Measurements from ENCODE around the gene ITCH.
A peak's percentile ranks its signal among the peaks of the same experiment; 100 is the strongest.
"Not testable (repeated sequence)": the region's sequence is repeated elsewhere in the genome, so short reads cannot be mapped to it uniquely, and the experiment has no call there.

The ITCH gene

DNA sequence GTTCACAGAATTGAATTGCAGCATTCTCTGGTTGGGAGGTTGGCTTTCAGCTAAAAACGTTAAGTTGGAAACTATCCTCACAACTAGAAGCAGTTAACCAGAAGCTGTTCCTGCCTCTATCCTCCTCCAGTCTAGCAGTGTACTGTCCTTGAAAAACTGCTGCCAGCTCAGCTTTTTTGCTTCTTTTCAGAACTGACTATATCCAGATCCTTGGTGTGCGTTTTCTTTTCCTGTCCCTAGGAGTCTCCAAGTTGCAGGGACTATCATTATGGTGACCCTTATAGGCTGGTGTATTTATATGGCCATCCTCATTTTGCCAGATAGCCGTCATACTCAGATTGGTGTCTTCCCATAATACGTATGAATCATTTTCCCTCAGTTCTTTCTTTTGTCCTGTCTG, 5.5 kb downstream of the ITCH start:
- Histone ChIP-seq H3K36me3 (ENCODE audit: insufficient read depth, low read length) (peaks cover 47% of the 10 kb centered on the region), H3K4me3 (no peak overlapping the region), H3K9ac (ENCODE audit: insufficient read length) (no peak overlapping the region), H3K9me3 (ENCODE audit: low read depth, low read length) (no peaks in the 10 kb centered on the region), H3K27ac (no peak overlapping the region)
- DNase-seq (ENCODE audit: low read depth, low spot score): no peak
- TF ChIP-seq FOXP2 (optimal IDR thresholded peaks at IDR 0.05; ENCODE audit: control extremely low read depth, extremely low read length, insufficient read depth): no peak
- no peak for TF ChIP-seq EZH2 (IDR thresholded peaks at IDR 0.05)
- no peak for TF ChIP-seq POLR2AphosphoS5 (IDR thresholded peaks at IDR 0.05; ENCODE audit: borderline replicate concordance, low read depth, low read length)

DNA sequence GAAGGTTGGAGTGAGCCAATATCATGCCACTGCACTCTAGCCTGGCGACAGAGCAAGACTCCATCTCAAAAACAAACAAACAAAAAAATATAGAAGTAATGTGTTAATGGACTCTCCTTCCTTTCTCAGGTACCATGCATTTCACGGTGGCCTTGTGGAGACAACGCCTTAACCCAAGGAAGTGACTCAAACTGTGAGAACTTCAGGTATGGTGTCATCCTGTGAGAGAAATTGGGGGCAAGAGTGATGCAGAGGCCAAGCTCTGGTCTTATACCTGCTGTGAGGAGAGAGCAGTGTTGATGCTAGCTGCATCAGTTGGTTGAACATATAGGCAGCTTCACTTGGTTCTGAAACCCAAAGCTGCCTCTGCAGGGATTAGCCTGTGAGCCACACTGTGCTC, 6.2 kb downstream of the ITCH start:
- TF ChIP-seq POLR2AphosphoS5 (IDR thresholded peaks at IDR 0.05; ENCODE audit: borderline replicate concordance, low read depth, low read length) (no peak), EZH2 (IDR thresholded peaks at IDR 0.05) (no peak), FOXP2 (optimal IDR thresholded peaks at IDR 0.05; ENCODE audit: control extremely low read depth, extremely low read length, insufficient read depth) (no peak)
- no peak for DNase-seq (ENCODE audit: low read depth, low spot score)
- H3K9ac ChIP-seq (ENCODE audit: insufficient read length): no peak overlapping the region
- H3K36me3 ChIP-seq (ENCODE audit: insufficient read depth, low read length): peaks cover 54% of the 10 kb centered on the region
- H3K4me3 ChIP-seq: no peak overlapping the region
- no peaks in the 10 kb centered on the region for H3K9me3 ChIP-seq (ENCODE audit: low read depth, low read length)
- H3K27ac ChIP-seq: no peak overlapping the region

- H3K27ac ChIP-seq: no peak overlapping the region
- no peak overlapping the region for H3K4me3 ChIP-seq
- H3K9me3 ChIP-seq (ENCODE audit: low read depth, low read length): no peaks in the 10 kb centered on the region
- H3K36me3 ChIP-seq (ENCODE audit: insufficient read depth, low read length): peaks cover 58% of the 10 kb centered on the region
- no peak for TF ChIP-seq POLR2AphosphoS5 (IDR thresholded peaks at IDR 0.05; ENCODE audit: borderline replicate concordance, low read depth, low read length)
- no peak overlapping the region for H3K9ac ChIP-seq (ENCODE audit: insufficient read length)
- DNase-seq (ENCODE audit: low read depth, low spot score): no peak
These were observed 7.0 kb downstream of the ITCH start for GRCh38 chr20:34370062-34370461.

DNA sequence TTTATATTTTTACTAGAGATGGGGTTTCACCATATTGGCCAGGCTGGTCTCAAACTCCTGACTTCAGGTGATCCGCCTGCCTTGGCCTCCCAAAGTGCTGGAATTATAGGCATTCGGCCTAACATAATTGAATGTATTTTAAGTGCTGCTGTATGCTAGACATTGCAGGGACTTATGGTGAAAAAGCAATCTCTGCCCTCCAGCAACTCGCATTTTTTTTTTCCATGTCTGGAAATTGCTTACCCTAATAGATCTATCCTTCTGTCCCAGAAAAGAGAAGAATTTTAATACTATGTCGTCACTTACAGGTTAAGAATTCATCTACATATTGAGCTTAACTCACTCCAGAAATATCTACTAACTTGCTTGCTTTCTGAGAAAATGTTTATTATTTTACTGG, 10.4 kb downstream of the ITCH start:
- DNase-seq (ENCODE audit: low read depth, low spot score): no peak
- Histone ChIP-seq H3K27ac (peak overlapping the region; percentile 71), H3K36me3 (ENCODE audit: insufficient read depth, low read length) (peaks cover 59% of the 10 kb centered on the region), H3K9ac (ENCODE audit: insufficient read length) (no peak overlapping the region), H3K4me3 (no peak overlapping the region), H3K9me3 (ENCODE audit: low read depth, low read length) (no peaks in the 10 kb centered on the region)
- TF ChIP-seq FOXP2 (optimal IDR thresholded peaks at IDR 0.05; ENCODE audit: control extremely low read depth, extremely low read length, insufficient read depth) (no peak), EZH2 (IDR thresholded peaks at IDR 0.05) (no peak), POLR2AphosphoS5 (IDR thresholded peaks at IDR 0.05; ENCODE audit: borderline replicate concordance, low read depth, low read length) (no peak)

DNA sequence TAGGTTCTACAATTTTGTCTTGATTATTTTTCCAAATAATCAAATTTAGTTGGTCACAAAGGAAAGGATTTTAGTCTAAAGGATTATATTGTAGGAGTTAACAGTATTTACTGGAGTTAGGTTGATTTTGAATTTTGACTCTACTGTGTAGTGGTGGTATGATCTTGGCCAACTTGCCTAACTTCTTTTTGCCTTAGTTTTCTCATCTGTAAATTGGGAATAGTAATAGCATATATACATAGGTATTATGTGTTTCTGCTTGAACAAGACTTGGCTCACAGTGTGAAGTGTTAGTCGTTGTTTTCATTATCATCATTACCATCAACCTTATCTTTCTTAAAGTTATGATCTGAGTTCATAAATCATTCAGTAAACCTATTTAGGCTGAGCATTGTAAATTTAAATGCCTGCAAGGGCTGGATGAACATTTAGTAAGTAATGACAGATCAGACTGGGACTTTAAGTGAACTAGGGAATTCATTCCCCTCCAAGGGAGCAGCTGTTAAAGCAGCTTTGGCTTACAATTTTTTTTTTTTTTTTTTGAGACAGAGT, 11.2 kb downstream of the ITCH start:
- TF ChIP-seq EZH2 (IDR thresholded peaks at IDR 0.05): no peak
- TF ChIP-seq FOXP2 (optimal IDR thresholded peaks at IDR 0.05; ENCODE audit: control extremely low read depth, extremely low read length, insufficient read depth): no peak
- TF ChIP-seq POLR2AphosphoS5 (IDR thresholded peaks at IDR 0.05; ENCODE audit: borderline replicate concordance, low read depth, low read length): no peak
- H3K9me3 ChIP-seq (ENCODE audit: low read depth, low read length): no peaks in the 10 kb centered on the region
- H3K4me3 ChIP-seq: no peak overlapping the region
- 0 out of 2 replicates have a peak overlapping the region, but pooled peaks have one; percentile 71 for H3K27ac ChIP-seq
- H3K36me3 ChIP-seq (ENCODE audit: insufficient read depth, low read length): peaks cover 55% of the 10 kb centered on the region
- DNase-seq (ENCODE audit: low read depth, low spot score): no peak
- no peak overlapping the region for H3K9ac ChIP-seq (ENCODE audit: insufficient read length)

- DNase-seq (ENCODE audit: low read depth, low spot score): no peak
- H3K4me3 ChIP-seq: no peak overlapping the region
- peak overlapping the region; percentile 60; the same call in 1 of the 2 replicates for H3K27ac ChIP-seq
- peak overlapping the region; percentile 33 for H3K9ac ChIP-seq (ENCODE audit: insufficient read length)
- TF ChIP-seq FOXP2 (optimal IDR thresholded peaks at IDR 0.05; ENCODE audit: control extremely low read depth, extremely low read length, insufficient read depth): no peak
- no peak for TF ChIP-seq EZH2 (IDR thresholded peaks at IDR 0.05)
- no peak for TF ChIP-seq POLR2AphosphoS5 (IDR thresholded peaks at IDR 0.05; ENCODE audit: borderline replicate concordance, low read depth, low read length)
- peaks cover 40% of the 10 kb centered on the region for H3K36me3 ChIP-seq (ENCODE audit: insufficient read depth, low read length)
- no peaks in the 10 kb centered on the region for H3K9me3 ChIP-seq (ENCODE audit: low read depth, low read length)
These were observed 12.9 kb downstream of the ITCH start for GRCh38 chr20:34375977-34376430.

DNA sequence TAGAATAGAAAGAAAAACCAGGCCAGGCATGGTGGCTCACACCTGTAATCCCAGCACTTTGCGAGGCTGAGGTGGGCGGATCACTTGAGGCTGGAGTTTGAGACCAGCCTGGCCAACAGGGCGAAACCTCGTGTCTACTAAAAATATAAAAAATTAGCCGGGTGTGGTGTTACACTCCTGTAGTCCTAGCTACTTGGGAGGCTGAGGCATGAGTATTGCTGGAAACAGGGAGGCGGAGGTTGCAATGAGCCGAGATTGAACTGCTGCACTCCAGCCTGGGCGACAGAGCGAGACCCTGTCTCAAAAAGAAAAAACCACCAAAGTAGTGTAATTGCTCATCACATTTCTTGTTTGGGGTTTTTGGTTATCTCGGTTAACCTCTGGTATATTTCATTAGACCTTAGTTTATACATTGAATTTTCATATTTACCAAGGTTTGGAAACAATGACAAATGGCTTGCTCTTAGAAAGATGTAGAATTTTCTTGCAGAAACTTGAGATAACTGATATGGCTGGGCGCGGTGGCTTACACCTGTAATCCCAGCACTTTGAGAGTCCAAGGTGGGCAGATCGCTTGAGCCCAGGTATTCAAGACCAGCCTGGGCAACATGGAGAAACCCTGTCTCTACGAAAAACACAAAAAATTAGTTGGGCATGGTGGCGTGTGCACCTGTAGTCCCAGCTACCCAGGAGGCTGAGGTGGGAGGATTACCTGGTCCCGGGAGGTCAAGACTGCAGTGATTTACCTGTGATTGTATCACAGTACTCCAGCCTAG, 14.2 kb downstream of the ITCH start:
- Histone ChIP-seq H3K9ac (ENCODE audit: insufficient read length) (no peak overlapping the region), H3K9me3 (ENCODE audit: low read depth, low read length) (no peaks in the 10 kb centered on the region), H3K27ac (no peak overlapping the region), H3K4me3 (no peak overlapping the region), H3K36me3 (ENCODE audit: insufficient read depth, low read length) (peaks cover 43% of the 10 kb centered on the region)
- TF ChIP-seq POLR2AphosphoS5 (IDR thresholded peaks at IDR 0.05; ENCODE audit: borderline replicate concordance, low read depth, low read length): no peak
- no peak for TF ChIP-seq FOXP2 (optimal IDR thresholded peaks at IDR 0.05; ENCODE audit: control extremely low read depth, extremely low read length, insufficient read depth)
- no peak for TF ChIP-seq EZH2 (IDR thresholded peaks at IDR 0.05)
- no peak for DNase-seq (ENCODE audit: low read depth, low spot score)

- Histone ChIP-seq H3K9me3 (ENCODE audit: low read depth, low read length) (no peaks in the 10 kb centered on the region), H3K4me3 (no peak overlapping the region), H3K27ac (no peak overlapping the region), H3K36me3 (ENCODE audit: insufficient read depth, low read length) (peaks cover 16% of the 10 kb centered on the region), H3K9ac (ENCODE audit: insufficient read length) (no peak overlapping the region)
- DNase-seq (ENCODE audit: low read depth, low spot score): no peak
- TF ChIP-seq POLR2AphosphoS5 (IDR thresholded peaks at IDR 0.05; ENCODE audit: borderline replicate concordance, low read depth, low read length) (no peak), EZH2 (IDR thresholded peaks at IDR 0.05) (no peak)
These were observed 19.1 kb downstream of the ITCH start for GRCh38 chr20:34382174-34382573.

- not testable (repeated sequence) for H3K9ac ChIP-seq (ENCODE audit: insufficient read length); H3K4me3 ChIP-seq; DNase-seq (ENCODE audit: low read depth, low spot score); H3K9me3 ChIP-seq (ENCODE audit: low read depth, low read length); H3K27ac ChIP-seq
- peaks cover 12% of the 10 kb centered on the region for H3K36me3 ChIP-seq (ENCODE audit: insufficient read depth, low read length)
These were observed 19.9 kb downstream of the ITCH start for GRCh38 chr20:34382877-34383455.

All from SK-N-MC (cell line).